Spleen (tissue), 7 donors: ENCODE measurements around the gene NRXN2.

Experiments used
- CTCF ChIP-seq, 11 experiments: fragments of 200-600 bp in 7 of 11; fragments of 450-650 bp in 4 of 11; sonication (generic) in 4 of 11; IDR thresholded peaks in 8 of 11; conservative IDR thresholded peaks in 3 of 11; 1 replicate in 7 of 11; 2 replicates in 4 of 11; pipeline versions ENCODE4 v1.4.0 to v1.8.0; 2016 to 2021; ENCODE audit warnings: antibody characterized with exemption in 11 of 11, inconsistent platforms in 4 of 11, mild to moderate bottlenecking in 1 of 11
- POLR2A ChIP-seq, 3 donors: fragments of 450-650 bp; IDR thresholded peaks; one replicate each; pipeline ENCODE4 v1.5.1; 2017; ENCODE audit warnings: antibody characterized with exemption in 3 of 3, mild to moderate bottlenecking in 1 of 3
- POLR2AphosphoS5 ChIP-seq, 3 donors: sonication (generic); formaldehyde crosslinking; IDR thresholded peaks; one replicate each; pipeline ENCODE4 v1.5.1; 2017; ENCODE audit warnings: antibody characterized with exemption in 3 of 3
- donor health status: DM: no; HTN: no; CAD: no; lungs with moderate emphysema.
- donor health status: DM: no; HTN: no; CAD: no.
- donor health status: DM: no; HTN: no; CAD: no.

- TF ChIP-seq CTCF (IDR thresholded peaks at IDR 0.05 in 8 of 11, conservative IDR thresholded peaks at IDR 0.05 in 3 of 11) = peak; percentile 54 to 84 (median 81)
- TF ChIP-seq POLR2A (IDR thresholded peaks at IDR 0.05) = no peak
- TF ChIP-seq POLR2AphosphoS5 (IDR thresholded peaks at IDR 0.05) = peak; percentile 60 to 72 (median 71)
Observed at GRCh38 chr11:64767344-64768299, 44.6 kb upstream of the NRXN2 start.
